GM18873 (cell line): ENCODE results near the gene RAB6A.

Source experiments
- ATAC-seq: cut with Tn5 transposase; IDR thresholded peaks from one replicate; pipeline ENCODE4 v1.9.1; 2021; ENCODE audit warnings: mild to moderate bottlenecking, moderate library complexity, moderate number of reproducible peaks; ENCODE audit not compliant: unreplicated experiment, low FRiP score

Gene RAB6A

GRCh38 chr11:73635721-73636120 is 125.2 kb downstream of the RAB6A start:
- no peak for ATAC-seq

- no peak for ATAC-seq
Observed at GRCh38 chr11:73633999-73634398, 126.9 kb downstream of the RAB6A start.

- no peak for ATAC-seq
Observed at GRCh38 chr11:73632996-73633395, 127.9 kb downstream of the RAB6A start.

GRCh38 chr11:73629907-73630306 is 131.0 kb downstream of the RAB6A start:
- ATAC-seq, result no peak

GRCh38 chr11:73625696-73626318 is 135.1 kb downstream of the RAB6A start:
- ATAC-seq, result no peak
